ENCODE results near the gene DYRK1B.
"Not testable (repeated sequence)": the region's sequence is repeated elsewhere in the genome, so short reads cannot be mapped to it uniquely, and the experiment has no call there.

DYRK1B gene

GRCh38 chr19:39833464-39834286, at the start of gene DYRK1B:
DYRK1B (minus strand) TSS chr19:39834162; CDS start chr19:39831867, 2,295 bp downstream.
- DNase-seq: peak; percentile 99

- DNase-seq: not testable (repeated sequence)
These were observed 48.7 kb upstream of the DYRK1B start for GRCh38 chr19:39882645-39883044.

GRCh38 chr19:39881495-39882110, 47.6 kb upstream of the DYRK1B start:
- DNase-seq: peak; percentile 60

GRCh38 chr19:39880241-39880640, 46.3 kb upstream of the DYRK1B start:
- DNase-seq: not testable (repeated sequence)

GRCh38 chr19:39879796-39880195, 45.8 kb upstream of the DYRK1B start:
- not testable (repeated sequence) for DNase-seq

- not testable (repeated sequence) for DNase-seq
These were observed 44.9 kb upstream of the DYRK1B start for GRCh38 chr19:39878866-39879265.

GRCh38 chr19:39878398-39878797, 44.4 kb upstream of the DYRK1B start:
- no peak for DNase-seq

GRCh38 chr19:39877982-39878381, 44.0 kb upstream of the DYRK1B start:
- not testable (repeated sequence) for DNase-seq

GRCh38 chr19:39877488-39877887, 43.5 kb upstream of the DYRK1B start:
- DNase-seq: not testable (repeated sequence)

- DNase-seq: not testable (repeated sequence)
These were observed 42.5 kb upstream of the DYRK1B start for GRCh38 chr19:39876486-39876885.

GRCh38 chr19:39875401-39875864, 41.5 kb upstream of the DYRK1B start:
- DNase-seq: peak; percentile 62

GRCh38 chr19:39874404-39874803, 40.4 kb upstream of the DYRK1B start:
- no peak for DNase-seq

GRCh38 chr19:39873385-39873784, 39.4 kb upstream of the DYRK1B start:
- no peak for DNase-seq

- DNase-seq: no peak
These were observed 38.2 kb upstream of the DYRK1B start for GRCh38 chr19:39871886-39872866.

- DNase-seq: no peak
These were observed 37.4 kb upstream of the DYRK1B start for GRCh38 chr19:39871362-39871761.

- peak; percentile 93 for DNase-seq
These were observed 36.4 kb upstream of the DYRK1B start for GRCh38 chr19:39870171-39870971.

GRCh38 chr19:39867952-39868351, 34.0 kb upstream of the DYRK1B start:
- no peak for DNase-seq

GRCh38 chr19:39867133-39867532, 33.2 kb upstream of the DYRK1B start:
- no peak for DNase-seq

- DNase-seq: no peak
These were observed 32.0 kb upstream of the DYRK1B start for GRCh38 chr19:39865953-39866352.

GRCh38 chr19:39865186-39865585, 31.2 kb upstream of the DYRK1B start:
- no peak for DNase-seq

- DNase-seq: no peak
These were observed 30.2 kb upstream of the DYRK1B start for GRCh38 chr19:39864118-39864517.

- DNase-seq: peak; percentile 16
These were observed 24.6 kb upstream of the DYRK1B start for GRCh38 chr19:39858541-39858940.
